ENCODE measurements around the gene SLFN14. TPM values are rescaled to one million over a fixed set of nuclear protein-coding genes. Genes with fewer than 3 reads are reported as not detected.

SLFN14 gene
- total RNA-seq, 3 donors from 2014 or later (not counting 1 experiment from before 2014, with no cell fraction given) = 0.35 to 0.47 TPM; not detected in 1

DNA sequence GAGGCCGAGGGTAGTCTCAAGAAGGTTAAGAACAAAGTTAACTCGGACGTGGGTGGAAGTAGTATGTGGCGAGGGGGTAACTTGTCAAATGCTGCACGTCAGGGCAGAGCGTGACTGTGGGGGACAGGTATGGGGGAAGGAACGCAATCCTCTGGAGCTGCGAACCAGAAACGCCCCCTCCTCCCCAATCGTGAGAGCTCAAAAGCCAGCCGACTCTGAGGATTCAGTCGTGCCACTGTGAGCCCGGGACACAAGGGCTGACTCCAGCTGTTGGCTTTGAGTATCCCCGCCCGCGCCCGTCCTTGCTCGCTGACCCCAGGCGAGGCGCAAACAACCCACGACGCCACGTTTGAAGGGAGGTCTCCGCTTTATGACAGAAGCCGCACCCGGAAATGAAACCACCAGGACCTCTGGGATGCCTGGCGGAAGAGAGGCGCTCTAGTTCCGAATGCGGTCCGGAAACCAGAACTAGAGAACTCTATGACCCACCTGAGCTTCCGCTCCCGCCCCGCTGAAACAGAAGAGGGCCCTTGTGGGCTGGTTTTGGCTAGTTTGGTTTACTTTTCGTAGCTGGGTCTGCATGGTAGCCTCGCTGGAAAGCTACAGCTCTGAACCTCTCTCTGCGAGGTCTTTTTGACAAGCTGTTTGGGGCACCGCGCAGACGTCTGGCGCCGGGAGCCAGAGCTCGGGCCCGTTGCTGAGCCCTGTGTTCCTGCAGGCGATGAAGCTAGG lies 17.7 kb upstream of the SLFN14 start, which contains the start of gene PEX12:
Gene PEX12 (minus strand): TSS at position 375 of the 732 bp plus-strand sequence. CDS start 550 bp downstream, outside the sequence.
- Mint-ChIP-seq H3K9me3 (no peaks in the 10 kb centered on the region), H3K27me3 (ENCODE audit: low read depth in 2 of 2) (no peaks in the 10 kb centered on the region), H3K4me1 (peaks cover 19 to 20% of the 10 kb centered on the region in 2 donors), H3K27ac (peak within 1 kb of the TSS; percentile 99), H3K36me3 (no peaks in the 10 kb centered on the region), H3K4me3 (peak within 1 kb of the TSS; percentile 96)
- Histone ChIP-seq H3K27ac (ENCODE audit: low read length) (peak within 1 kb of the TSS; percentile 92), H3K4me1 (ENCODE audit: control insufficient read depth, insufficient read depth, low read length) (peaks cover 13% of the 10 kb centered on the region), H3K36me3 (ENCODE audit: control insufficient read depth, insufficient read depth, low read length) (peaks cover 15% of the 10 kb centered on the region), H3K4me3 (ENCODE audit: low read length) (peak within 1 kb of the TSS; percentile 85), H3K9me3 (ENCODE audit: control insufficient read depth, insufficient read depth, low read length) (no peaks in the 10 kb centered on the region), H3K27me3 (ENCODE audit: control insufficient read depth, insufficient read depth, low read length) (no peaks in the 10 kb centered on the region)
- DNase-seq = peak; percentile 76 to 96
- ATAC-seq = peak; percentile 91 to 98 (median 96)
- TF ChIP-seq CTCF (IDR thresholded peaks at IDR 0.05) = no peak
- WGBS (ENCODE audit: insufficient coverage) = under 1% methylated on average over 45 of the region's 45 CpGs
- intact Hi-C loops (cut with micrococcal nuclease) = loop anchor here (1.0 to 5.0 kb wide), 3 partner anchors 9 to 266 kb away; partner anchors contain the start of gene AP2B1

DNA sequence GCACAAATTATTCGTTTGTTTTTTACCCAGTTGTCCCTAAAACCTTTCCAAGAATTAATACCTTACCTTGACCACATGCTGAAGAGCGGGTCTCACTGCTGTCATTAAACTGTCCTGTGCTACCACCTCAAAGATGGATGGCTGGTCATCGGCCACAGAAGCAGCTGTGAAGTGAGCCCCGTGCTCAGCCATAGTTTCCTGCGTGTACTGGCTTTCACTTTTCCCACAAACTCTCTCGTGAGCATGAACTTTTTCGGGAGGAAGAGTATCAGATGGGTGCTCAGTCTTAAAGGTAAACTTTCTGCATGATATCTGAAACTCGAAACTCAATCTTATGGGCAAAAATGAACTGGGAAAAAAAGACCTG lies 17.2 kb upstream of the SLFN14 start:
- peak overlapping the region; percentile 99 for H3K27ac Mint-ChIP-seq
- no peaks in the 10 kb centered on the region for H3K36me3 Mint-ChIP-seq
- H3K36me3 ChIP-seq (ENCODE audit: control insufficient read depth, insufficient read depth, low read length) = peaks cover 15% of the 10 kb centered on the region
- no peaks in the 10 kb centered on the region for H3K9me3 Mint-ChIP-seq
- H3K27ac ChIP-seq (ENCODE audit: low read length) = peak overlapping the region; percentile 92
- DNase-seq (peak in 1 of 2 donors; percentile 48), ATAC-seq (peak; percentile 1 to 33 (median 6))
- H3K4me3 Mint-ChIP-seq = peak overlapping the region; percentile 96
- no peaks in the 10 kb centered on the region for H3K27me3 Mint-ChIP-seq (ENCODE audit: low read depth in 2 of 2)
- 1% methylated on average over 8 of the region's 8 CpGs for WGBS (ENCODE audit: insufficient coverage)
- peak overlapping the region; percentile 85 for H3K4me3 ChIP-seq (ENCODE audit: low read length)
- peaks cover 13% of the 10 kb centered on the region for H3K4me1 ChIP-seq (ENCODE audit: control insufficient read depth, insufficient read depth, low read length)
- H3K27me3 ChIP-seq (ENCODE audit: control insufficient read depth, insufficient read depth, low read length) = no peaks in the 10 kb centered on the region
- peaks cover 19 to 20% of the 10 kb centered on the region in 2 donors for H3K4me1 Mint-ChIP-seq
- intact Hi-C loops (cut with micrococcal nuclease) = loop anchor here (1.0 to 5.0 kb wide), 3 partner anchors 9 to 266 kb away; partner anchors contain the start of gene AP2B1
- no peaks in the 10 kb centered on the region for H3K9me3 ChIP-seq (ENCODE audit: control insufficient read depth, insufficient read depth, low read length)
- no peak for TF ChIP-seq CTCF (IDR thresholded peaks at IDR 0.05)

- H3K36me3 ChIP-seq (ENCODE audit: control insufficient read depth, insufficient read depth, low read length) = peaks cover 15% of the 10 kb centered on the region
- no peak overlapping the region for H3K27ac ChIP-seq (ENCODE audit: low read length)
- ATAC-seq (no peak), DNase-seq (no peak)
- H3K4me1 ChIP-seq (ENCODE audit: control insufficient read depth, insufficient read depth, low read length) = peaks cover 13% of the 10 kb centered on the region
- Mint-ChIP-seq H3K4me1 (peaks cover 19 to 20% of the 10 kb centered on the region in 2 donors), H3K4me3 (no peak overlapping the region), H3K9me3 (no peaks in the 10 kb centered on the region), H3K27me3 (ENCODE audit: low read depth in 2 of 2) (no peaks in the 10 kb centered on the region), H3K36me3 (no peaks in the 10 kb centered on the region), H3K27ac (peak overlapping the region; percentile 13 to 99)
- H3K9me3 ChIP-seq (ENCODE audit: control insufficient read depth, insufficient read depth, low read length) = no peaks in the 10 kb centered on the region
- no peaks in the 10 kb centered on the region for H3K27me3 ChIP-seq (ENCODE audit: control insufficient read depth, insufficient read depth, low read length)
- intact Hi-C loops (cut with micrococcal nuclease) = loop anchor here (5.0 kb wide), 1 partner anchor 263 kb away; no protein-coding TSS in a partner anchor
- 94% methylated on average over 3 of the region's 3 CpGs for WGBS (ENCODE audit: insufficient coverage)
- H3K4me3 ChIP-seq (ENCODE audit: low read length) = no peak overlapping the region
- no peak for TF ChIP-seq CTCF (IDR thresholded peaks at IDR 0.05)
Measured at GRCh38 chr17:35575759-35576158, 15.1 kb upstream of the SLFN14 start.
